Measurements from ENCODE around the gene FUT3.

Gene FUT3

DNA sequence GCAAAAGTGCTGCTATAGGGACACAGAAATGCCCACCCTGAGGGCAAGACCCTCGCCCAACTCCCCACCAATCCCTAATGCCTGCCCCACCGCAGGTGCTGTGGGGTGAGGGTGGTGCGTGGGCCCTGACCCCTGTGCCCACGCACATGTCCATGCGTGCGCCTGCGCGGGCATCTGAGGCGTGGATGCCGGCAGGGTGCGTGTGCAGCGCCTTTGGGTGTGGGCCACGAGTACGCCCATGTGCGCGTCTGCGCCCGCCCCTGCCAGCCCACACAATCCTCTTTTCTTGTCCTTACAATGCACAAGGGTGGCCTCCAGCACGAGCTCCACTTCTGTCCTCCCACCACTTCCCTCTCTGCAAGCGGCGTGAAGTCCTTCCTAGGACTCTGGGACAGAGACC lies 26.1 kb downstream of the FUT3 start:
- DNase-seq (ENCODE audit: low read depth in 2 of 2): no peak

DNA sequence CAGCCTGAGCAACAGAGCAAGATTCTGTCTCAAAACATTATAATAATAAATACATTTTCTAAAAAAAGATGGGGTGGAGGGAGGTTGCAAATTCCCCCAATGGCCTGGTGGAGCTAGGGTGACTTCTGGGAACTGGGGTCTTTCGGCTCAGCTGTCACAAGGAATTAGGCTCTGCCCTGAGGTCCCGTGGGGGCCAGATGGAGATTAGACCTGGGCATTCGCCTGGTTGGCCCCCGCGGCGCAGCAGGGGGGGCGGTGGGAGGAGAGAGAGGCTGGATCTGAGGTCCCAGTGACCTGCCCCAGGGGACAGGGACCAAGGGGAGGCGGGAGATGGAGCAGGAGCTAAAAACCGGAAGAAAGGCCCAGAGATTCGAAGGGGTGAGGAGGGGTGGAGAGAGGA lies 26.5 kb downstream of the FUT3 start:
- no peak for DNase-seq (ENCODE audit: low read depth in 2 of 2)

- no peak for DNase-seq (ENCODE audit: low read depth in 2 of 2)
Measured at GRCh38 chr19:5823579-5824281, 27.5 kb downstream of the FUT3 start.

DNA sequence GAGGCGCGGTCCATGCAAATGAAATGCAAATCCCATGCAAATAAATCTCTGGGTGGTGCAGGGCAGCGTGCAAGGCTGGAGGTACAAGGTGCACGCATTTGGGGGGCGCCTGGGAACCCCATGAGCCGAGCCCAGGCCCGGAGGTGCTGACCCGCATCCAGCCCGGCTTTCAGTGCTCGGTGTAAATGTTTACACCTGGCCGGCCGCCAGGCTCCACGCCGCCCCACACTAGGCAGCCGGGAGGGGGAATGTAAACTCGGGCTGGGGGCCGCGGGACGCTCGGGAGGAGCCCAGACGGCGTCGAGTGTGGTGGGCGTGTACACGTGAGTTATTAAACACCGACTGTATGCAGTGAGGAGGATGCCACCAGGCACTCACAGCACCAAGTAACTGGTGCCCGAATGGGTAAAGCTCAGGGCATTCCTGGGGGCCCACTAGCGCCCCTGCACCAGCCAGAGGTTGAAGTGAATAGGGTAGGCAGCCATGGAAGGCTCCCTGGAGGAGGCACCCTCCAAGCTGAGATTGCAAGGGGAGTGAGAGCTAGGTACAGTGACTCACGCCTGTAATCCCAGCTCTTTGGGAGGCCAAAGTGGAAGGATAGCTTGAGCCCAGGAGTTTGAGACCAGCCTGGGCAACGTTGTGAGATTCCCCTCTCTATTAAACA lies 28.9 kb downstream of the FUT3 start:
- no peak for DNase-seq (ENCODE audit: low read depth in 2 of 2)

GRCh38 chr19:5821521-5822180 lies 29.6 kb downstream of the FUT3 start:
- DNase-seq (ENCODE audit: low read depth in 2 of 2): no peak

DNA sequence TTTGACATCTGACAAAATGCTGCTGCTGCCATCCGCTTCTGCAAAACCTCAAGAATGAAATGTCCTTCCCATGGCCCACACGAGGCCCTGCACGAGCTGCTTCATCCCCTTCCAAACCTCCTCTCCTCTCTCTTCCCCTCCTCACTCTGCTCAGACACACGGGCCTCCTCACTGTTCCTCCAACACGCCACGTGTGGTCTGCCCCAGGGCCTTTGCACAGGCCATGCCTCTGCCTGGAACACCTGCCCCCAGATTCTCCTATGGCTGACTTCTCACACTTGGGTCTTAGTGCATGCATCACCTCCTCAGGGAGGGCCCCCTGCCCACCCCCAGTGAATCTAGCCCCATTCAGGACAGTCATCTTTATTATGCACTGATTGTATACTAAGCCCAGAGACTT lies 30.5 kb downstream of the FUT3 start:
- DNase-seq (ENCODE audit: low read depth in 2 of 2): no peak

DNA sequence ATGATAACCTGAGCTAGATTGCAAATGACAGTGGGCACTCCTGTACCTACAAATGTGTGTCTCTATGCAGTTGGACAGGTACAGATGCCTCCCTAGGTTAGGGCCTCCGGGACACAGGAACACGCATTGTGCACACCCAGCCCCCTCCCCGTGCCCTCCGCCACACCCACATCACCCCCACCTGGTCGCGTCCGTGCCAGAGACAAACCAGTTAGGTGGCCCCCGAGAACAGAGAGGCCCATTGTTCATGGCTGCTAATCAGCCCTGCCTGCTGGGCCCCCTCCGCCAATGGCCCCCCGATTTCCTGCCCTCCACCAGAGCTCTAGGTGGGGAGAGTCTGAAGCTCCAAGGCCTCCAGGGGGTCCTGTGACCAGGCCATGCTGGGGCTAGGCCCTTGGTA lies 32.7 kb downstream of the FUT3 start:
- DNase-seq (ENCODE audit: low read depth in 2 of 2): no peak

DNA sequence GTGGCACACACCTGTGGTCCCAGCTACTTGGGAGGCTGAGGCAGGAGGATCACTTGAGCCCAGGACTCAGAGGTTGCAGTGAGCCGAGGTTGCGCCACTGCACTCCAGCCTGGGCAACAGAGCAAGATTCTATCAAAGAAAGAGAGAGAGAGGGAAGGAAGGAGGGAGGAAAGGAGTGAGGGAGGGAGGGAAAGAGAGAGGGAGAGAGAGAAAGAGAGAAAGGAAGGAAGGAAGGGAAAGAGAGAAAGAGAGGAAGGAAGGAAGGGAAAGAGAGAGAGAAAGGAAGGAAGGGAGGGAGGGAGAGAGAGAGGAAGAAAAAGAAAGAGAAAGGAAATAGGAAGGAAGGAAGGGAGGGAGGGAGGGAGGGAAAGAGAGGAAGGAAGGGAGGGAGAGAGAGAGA lies 34.0 kb downstream of the FUT3 start:
- no peak for DNase-seq (ENCODE audit: low read depth in 2 of 2)

GRCh38 chr19:5814852-5815246 lies 36.4 kb downstream of the FUT3 start:
- no peak for DNase-seq (ENCODE audit: low read depth in 2 of 2)

DNA sequence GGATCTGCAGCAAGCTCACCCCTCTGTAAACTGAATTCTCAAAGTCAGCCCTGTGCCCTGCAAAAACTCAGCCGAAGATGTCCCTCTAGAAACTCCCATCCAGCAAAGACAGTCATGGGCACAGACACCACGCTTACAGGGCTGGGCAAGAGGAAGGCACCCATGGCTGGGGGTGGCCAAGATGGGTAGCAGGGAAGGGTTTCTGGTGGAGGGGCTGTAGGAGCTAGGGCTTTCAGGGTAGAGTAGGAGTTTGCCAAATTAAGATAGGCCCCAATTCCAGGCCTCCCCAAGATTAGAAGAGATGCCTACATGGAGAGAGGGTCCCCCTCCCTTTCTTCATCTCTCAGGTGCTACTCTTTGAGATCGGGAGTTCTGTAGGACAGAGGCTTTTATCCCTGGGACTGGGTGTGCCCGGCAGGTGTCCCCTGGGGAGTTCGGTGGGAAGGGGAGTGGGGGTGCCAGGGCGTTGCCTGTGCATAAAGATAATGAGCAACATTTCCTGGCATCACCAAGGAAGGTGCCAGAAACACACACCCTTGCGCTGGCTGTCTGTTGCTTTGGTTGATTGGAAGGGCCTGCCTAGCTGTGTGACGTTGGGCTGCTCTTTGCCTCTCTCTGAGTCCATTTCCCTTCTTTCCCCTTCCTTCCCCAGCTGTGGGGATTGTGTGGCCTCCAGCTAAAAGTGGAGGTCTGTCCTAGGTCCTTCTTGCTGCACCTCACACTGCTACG lies 37.0 kb downstream of the FUT3 start:
- DNase-seq (ENCODE audit: low read depth in 2 of 2): no peak

DNA sequence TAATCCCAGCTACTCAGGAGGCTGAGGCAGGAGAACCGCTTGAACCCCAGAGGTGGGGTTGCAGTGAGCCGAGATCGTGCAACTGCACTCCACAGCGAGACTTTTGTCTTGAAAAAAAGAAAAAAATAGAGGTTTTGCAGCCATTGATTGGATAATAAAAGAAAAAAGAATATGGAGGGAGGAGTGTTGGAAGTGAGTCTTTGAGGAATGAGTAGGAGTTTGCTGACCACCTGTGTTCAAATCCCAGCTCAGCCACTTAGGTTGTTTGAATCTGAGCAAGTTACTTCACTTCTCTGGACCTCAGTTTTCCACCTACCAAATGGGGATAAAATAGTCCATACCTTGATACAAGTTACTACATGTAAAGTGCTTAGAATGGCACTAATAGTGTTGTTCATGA lies 40.1 kb downstream of the FUT3 start:
- no peak for DNase-seq (ENCODE audit: low read depth in 2 of 2)

- DNase-seq (ENCODE audit: low read depth in 2 of 2): no peak
Measured at GRCh38 chr19:5809469-5809868, 41.8 kb downstream of the FUT3 start.

DNA sequence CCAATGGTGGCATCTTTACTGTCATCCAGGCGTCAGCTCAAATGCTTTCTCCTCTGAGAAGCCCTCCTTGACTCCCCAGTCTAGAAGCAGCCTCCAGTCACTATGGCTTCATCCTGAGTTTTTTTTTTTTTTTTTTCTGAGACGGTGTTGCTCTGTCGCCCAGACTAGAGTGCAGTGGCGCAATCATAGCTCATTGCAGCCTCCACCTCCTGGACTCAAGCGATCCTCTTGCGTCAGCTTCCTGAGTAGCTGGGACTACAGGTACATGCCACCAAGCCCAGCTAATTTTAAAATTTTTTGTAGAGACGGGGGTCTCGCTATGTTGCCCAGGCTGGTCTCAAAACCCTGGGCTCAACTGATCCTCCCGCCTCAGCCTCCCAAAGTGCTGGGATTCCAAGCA lies 42.2 kb downstream of the FUT3 start:
- no peak for DNase-seq (ENCODE audit: low read depth in 2 of 2)

- no peak for DNase-seq (ENCODE audit: low read depth in 2 of 2)
Measured at GRCh38 chr19:5808120-5808816, 43.0 kb downstream of the FUT3 start.

DNA sequence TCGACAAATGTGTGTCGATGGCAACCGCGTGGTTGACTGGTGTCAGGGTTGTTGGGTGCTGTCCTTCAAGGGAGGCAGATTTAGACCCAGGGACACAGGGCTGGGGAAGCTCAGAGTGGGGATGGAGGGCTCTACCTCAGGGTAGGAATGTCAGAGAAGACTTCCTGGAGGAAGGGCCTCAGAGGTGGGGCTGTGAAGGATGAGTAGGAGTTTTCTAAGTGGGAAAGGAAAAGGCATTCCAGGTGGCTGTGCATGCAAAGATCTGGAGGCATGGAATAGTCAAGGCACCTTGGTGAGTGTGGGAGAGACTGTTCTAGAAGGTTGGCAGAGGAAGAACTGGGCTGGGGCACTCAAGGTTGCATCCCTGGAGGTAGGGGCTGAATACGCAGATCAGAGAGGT lies 44.3 kb downstream of the FUT3 start:
- no peak for DNase-seq (ENCODE audit: low read depth in 2 of 2)

GRCh38 chr19:5806133-5806489 lies 45.1 kb downstream of the FUT3 start:
- no peak for DNase-seq (ENCODE audit: low read depth in 2 of 2)

GRCh38 chr19:5805462-5806132 lies 45.7 kb downstream of the FUT3 start:
- no peak for DNase-seq (ENCODE audit: low read depth in 2 of 2)

- no peak for DNase-seq (ENCODE audit: low read depth in 2 of 2)
Measured at GRCh38 chr19:5804516-5805461, 46.5 kb downstream of the FUT3 start, which contains the start of gene NRTN. TSS of gene NRTN (plus strand) at chr19:5805067. CDS start at chr19:5824166, 19,099 bp downstream.

- peak; percentile 58 to 65 for DNase-seq (ENCODE audit: low read depth in 2 of 2)
Measured at GRCh38 chr19:5803752-5804515, 47.3 kb downstream of the FUT3 start.

GRCh38 chr19:5803441-5803751 lies 47.9 kb downstream of the FUT3 start:
- no peak for DNase-seq (ENCODE audit: low read depth in 2 of 2)
